D721Med (cell line): ENCODE data around the gene YIPF2.

Experiments used
- DNase-seq: peaks from one replicate; pipeline ENCODE4 v3.0.0; 2011; ENCODE audit warnings: low spot score; ENCODE audit not compliant: insufficient read length
- FAIRE-seq: peaks from 2 replicates; lab custom pipeline; 2011; peaks lifted over from hg19 to GRCh38; lab: Jason Lieb, UNC
- TF ChIP-seq, protein P1 (sequence below): IDR thresholded peaks from 2 replicates; pipeline ENCODE4 v1.5.1; 2012; ENCODE audit warnings: mild to moderate bottlenecking, control low read depth; ENCODE audit not compliant: insufficient read depth; ENCODE audit errors: missing control alignments

Gene YIPF2

DNA sequence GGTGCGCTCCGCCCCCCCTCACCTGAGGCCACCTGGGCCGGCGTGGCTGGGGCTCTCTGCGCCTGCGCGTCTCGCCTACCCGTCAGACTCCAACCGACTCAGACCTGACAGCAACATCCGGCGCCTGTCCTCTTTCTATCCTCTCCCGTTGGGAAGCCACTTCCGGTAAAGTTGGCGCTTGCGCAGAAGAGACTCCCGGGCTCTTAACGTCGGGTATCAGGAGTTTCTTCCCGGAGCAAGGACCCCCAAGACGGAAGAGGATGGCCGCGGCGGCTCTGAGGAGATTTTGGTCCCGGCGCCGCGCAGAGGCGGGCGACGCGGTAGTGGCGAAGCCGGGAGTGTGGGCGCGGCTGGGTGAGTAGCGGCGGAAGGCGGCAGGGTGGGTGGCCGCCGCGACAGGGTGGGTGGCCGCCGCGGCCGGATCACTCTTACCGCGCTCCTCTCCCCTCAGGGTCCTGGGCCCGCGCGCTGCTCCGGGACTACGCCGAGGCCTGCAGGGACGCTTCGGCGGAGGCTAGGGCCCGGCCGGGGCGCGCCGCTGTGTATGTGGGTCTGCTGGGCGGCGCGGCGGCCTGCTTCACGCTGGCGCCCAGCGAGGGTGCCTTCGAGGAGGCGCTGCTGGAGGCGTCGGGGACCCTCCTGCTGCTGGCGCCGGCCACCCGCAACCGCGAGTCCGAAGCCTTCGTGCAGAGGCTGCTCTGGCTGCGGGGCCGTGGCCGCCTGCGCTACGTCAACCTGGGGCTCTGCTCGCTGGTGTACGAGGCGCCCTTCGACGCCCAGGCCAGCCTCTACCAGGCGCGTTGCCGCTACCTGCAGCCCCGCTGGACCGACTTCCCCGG is at the start of gene YIPF2, which contains the start of gene TIMM29:
Gene YIPF2, minus strand, starts transcription at position 77 of the 839 bp plus-strand sequence. CDS start 229 bp downstream, outside the sequence.
Gene TIMM29, plus strand, starts transcription at position 249 of the 839 bp plus-strand sequence. Its CDS starts 12 bp downstream, at position 261.
- FAIRE-seq (no peak), DNase-seq (peak; percentile 91)
- TF ChIP-seq, protein P1, sequence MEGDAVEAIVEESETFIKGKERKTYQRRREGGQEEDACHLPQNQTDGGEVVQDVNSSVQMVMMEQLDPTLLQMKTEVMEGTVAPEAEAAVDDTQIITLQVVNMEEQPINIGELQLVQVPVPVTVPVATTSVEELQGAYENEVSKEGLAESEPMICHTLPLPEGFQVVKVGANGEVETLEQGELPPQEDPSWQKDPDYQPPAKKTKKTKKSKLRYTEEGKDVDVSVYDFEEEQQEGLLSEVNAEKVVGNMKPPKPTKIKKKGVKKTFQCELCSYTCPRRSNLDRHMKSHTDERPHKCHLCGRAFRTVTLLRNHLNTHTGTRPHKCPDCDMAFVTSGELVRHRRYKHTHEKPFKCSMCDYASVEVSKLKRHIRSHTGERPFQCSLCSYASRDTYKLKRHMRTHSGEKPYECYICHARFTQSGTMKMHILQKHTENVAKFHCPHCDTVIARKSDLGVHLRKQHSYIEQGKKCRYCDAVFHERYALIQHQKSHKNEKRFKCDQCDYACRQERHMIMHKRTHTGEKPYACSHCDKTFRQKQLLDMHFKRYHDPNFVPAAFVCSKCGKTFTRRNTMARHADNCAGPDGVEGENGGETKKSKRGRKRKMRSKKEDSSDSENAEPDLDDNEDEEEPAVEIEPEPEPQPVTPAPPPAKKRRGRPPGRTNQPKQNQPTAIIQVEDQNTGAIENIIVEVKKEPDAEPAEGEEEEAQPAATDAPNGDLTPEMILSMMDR, result no peak

DNA sequence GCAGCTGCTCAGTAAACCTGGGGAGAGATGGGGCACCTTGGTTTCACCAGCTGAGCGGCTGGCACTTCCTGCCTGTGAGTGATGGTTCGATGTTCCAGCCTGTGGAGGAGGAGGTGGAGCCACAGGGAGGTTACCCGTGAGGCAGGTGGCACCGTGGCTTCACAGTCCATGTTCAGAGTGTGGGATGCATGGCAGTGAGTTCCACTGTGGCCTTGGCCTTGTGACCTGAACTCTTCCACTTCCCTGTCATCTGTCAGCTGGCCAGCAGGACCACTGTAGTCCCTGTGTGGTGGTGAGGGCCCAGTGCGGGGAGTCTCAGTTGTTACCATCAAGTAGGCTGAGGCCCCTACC is 49.3 kb upstream of the YIPF2 start:
- DNase-seq (no peak), FAIRE-seq (no peak)
- TF ChIP-seq, protein P1, result no peak

DNA sequence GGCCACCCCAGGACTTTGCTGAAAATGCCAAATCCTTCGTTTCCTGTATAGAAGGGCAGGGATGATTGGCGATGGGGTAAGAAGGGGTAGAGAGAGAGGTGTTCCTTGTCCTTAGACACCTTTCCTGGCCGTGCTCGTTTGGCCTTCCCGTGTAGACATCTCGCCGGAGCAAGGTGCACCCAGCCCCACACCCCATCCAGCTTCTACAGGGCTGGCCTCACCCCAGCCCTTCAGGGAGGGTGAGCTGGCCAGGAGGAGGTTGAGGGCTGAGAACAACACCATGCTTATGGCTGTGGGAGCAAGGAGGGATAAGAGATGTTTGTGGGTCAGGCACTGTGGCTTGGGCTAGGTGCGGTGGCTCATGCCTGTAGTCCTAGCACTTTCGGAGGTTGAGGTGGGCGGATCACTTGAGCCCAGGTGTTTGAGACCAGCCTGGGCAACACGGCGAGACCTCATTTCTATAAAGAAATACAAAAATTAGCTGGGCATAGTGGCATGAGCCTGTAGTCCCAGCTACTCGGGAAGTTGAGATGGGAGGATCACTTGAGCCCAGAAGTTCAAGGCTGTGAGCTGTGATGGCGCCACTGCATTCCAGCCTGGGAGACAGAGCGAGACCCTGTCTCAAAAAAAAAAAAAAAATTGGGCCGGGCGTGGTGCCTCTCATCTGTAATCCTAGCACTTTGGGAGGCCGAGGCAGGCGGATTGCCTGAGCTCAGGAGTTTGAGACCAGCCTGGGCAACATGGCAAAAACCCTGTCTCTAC is 47.9 kb upstream of the YIPF2 start:
- DNase-seq (no peak), FAIRE-seq (no peak)
- TF ChIP-seq, protein P1, result no peak

DNA sequence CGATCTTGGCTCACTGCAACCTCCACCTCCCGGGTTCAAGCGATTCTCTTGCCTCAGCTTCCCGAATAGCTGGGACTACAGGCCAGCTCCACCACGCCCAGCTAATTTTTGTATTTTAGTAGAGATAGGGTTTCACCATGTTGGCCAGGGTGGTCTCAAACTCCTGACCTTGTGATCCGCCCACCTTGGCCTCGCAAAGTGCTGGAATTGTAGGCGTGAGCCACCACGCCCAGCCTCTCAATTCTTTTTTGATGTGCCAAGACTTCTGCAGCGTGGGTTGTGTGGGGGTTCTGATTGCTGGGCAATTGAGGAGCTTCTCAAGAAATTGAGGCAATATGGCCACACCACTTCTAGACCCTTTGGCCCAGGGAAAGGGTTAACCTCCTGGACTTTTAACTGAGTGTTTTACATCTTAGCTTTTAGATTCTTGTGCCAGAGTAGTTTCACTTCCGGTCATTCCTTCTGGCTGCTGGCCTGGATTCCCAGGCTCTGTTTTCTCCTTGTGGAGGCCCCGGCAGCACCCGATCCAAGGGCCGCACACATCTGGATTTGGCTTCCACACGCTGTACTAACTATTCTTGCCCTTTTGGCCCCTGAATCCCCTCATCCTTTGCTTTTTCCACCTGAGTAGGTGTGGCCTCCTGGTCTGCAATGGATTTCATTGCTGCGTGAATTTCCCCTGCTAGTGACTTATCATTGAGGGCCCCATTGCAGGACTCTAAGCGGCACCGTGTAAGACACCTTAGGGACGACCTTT is 47.1 kb upstream of the YIPF2 start:
- DNase-seq (no peak), FAIRE-seq (no peak)
- TF ChIP-seq, protein P1, result no peak

DNA sequence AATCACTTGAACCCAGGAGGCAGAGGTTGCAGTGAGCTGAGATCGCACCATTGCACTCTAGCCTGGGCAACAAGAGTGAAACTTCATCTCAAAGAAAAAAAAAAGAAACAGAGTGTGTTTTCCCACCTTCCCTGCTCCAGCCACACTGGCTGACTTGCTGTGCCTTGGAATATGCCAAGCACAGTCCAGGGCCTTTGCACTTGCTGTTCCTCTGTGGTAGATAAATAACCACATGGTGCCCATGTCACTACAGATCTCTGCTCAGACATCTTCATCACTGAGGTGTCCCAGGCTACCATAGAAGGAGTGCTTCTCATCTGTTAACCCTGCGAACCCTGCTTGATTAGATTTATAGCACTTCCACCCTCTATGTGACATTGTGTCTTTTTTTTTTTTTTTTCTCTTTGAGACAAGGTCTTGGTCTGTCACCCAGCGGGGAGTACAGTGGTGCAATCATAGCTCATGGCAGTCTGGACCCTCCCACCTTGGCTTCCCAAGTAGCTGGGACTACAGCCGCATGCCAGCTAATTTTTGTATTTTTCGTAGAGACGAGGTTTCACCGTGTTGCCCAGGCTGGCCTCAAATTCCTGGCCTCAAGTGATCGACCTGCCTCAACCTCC is 42.8 kb upstream of the YIPF2 start:
- DNase-seq, result no peak
- FAIRE-seq, result no peak
- TF ChIP-seq, protein P1, result no peak

DNA sequence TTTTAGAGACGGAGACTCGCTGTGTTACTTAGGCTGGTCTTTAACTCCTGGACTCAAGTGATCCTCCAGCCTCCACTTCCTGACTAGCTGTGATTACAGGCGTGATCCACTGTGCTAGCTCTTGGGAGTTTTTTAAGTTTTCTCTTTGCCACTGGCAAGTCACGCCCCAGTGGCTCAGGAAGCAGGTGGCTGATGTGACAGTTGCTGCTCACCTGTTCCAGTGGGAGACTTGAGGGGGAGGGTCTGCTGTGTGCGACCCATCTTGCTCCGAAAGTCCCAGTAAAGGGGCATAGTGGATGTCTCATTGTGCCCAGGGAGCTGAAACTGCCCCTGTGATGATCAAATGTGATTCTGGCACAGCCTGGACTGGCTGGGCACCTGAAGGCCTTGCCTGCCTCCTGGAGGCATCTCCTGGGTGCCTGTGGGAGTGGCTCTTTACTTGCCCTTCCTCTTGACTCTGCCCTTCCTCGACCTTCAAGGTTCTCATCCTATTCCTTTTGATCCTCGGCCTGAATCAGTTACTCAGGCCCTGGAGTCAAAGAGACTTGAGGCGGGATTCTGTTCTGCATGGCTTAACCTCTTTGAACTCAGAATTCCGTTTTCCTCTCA is 40.2 kb upstream of the YIPF2 start:
- DNase-seq (peak; percentile 9), FAIRE-seq (no peak)
- TF ChIP-seq, protein P1, result no peak
